Hepatocyte (in vitro differentiated cells): ENCODE data around the gene MIOX.

Experiments used
- EZH2 ChIP-seq: fragments of 200-600 bp; sonication (generic); IDR thresholded peaks from 2 replicates; pipeline ENCODE4 v1.6.1; 2016; ENCODE audit warnings: antibody characterized with exemption, mild to moderate bottlenecking, borderline replicate concordance
- TF ChIP-seq, protein P1 (sequence below): fragments of 200-600 bp; sonication (generic); IDR thresholded peaks from 2 replicates; pipeline ENCODE4 v1.5.1; 2016; ENCODE audit warnings: antibody characterized with exemption, mild to moderate bottlenecking; ENCODE audit not compliant: poor library complexity

DNA sequence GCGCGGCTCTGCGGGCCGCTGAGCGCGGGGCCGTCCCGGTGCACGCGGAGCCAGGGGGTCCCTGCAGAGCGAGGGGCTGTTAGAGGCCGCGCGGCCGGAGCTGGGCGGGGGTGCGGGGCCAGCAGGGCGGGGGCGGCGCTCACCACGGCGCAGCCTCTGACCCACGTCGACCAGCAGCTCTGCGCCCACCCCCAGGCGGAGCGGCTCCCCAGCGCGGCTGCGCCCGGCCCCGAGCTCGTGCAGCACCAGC is 39.1 kb downstream of the MIOX start:
- TF ChIP-seq, protein P1, sequence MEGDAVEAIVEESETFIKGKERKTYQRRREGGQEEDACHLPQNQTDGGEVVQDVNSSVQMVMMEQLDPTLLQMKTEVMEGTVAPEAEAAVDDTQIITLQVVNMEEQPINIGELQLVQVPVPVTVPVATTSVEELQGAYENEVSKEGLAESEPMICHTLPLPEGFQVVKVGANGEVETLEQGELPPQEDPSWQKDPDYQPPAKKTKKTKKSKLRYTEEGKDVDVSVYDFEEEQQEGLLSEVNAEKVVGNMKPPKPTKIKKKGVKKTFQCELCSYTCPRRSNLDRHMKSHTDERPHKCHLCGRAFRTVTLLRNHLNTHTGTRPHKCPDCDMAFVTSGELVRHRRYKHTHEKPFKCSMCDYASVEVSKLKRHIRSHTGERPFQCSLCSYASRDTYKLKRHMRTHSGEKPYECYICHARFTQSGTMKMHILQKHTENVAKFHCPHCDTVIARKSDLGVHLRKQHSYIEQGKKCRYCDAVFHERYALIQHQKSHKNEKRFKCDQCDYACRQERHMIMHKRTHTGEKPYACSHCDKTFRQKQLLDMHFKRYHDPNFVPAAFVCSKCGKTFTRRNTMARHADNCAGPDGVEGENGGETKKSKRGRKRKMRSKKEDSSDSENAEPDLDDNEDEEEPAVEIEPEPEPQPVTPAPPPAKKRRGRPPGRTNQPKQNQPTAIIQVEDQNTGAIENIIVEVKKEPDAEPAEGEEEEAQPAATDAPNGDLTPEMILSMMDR, result no peak
- no peak for TF ChIP-seq EZH2
